NCI-H2081 treated with DMSO at 0.1 percent for 48 hours (cell line): ENCODE measurements around the gene COPG1.

Experiments
- DNase-seq: peaks from one replicate; lab custom pipeline; 2025; lab: John Stamatoyannopoulos, UW

Gene COPG1

DNA sequence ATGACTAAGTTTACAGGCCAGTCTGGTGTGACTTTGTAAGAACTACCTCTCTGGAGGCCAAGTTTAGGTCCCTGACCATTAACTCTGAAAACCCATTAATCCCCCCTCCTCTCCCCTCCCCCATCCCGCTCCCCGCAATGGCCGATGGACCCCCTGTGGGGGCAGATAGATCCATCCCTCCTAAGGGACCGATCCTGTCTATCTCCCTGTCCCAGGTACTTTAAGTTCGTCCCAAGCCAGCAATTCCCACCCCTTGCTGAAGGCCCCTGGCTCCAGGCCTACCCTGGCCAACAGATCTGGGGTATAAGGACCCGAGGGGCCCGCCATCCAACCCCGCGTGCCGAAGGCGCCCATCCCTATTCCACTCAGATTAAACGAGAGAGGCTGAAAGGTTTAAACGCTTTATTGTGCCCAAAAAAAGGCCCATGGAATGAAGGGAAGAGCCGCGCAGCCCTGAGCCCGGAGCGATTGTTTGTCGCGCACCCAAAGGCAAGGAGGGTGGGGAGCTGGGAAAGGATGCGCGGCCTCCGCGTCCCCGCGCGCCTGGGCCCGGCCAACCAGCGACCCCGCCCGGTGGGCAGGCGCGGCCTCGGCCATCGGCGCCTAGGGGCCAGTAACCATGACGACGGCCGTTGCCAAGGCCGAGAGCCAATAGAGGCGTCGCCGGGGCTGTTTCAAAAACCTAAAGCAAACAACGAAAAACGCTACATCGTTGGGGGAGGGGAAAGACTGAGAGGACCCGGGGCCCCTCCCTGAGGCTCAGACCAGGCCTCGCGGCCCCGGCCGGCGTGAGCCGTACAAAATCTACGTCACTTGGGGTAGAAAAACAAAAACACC, 65.2 kb downstream of the COPG1 start:
- peak; percentile 94 for DNase-seq

- no peak for DNase-seq
Observed at GRCh38 chr3:129315223-129315997, 66.0 kb downstream of the COPG1 start.

- peak; percentile 56 for DNase-seq
Observed at GRCh38 chr3:129315998-129316247, 66.5 kb downstream of the COPG1 start.

DNA sequence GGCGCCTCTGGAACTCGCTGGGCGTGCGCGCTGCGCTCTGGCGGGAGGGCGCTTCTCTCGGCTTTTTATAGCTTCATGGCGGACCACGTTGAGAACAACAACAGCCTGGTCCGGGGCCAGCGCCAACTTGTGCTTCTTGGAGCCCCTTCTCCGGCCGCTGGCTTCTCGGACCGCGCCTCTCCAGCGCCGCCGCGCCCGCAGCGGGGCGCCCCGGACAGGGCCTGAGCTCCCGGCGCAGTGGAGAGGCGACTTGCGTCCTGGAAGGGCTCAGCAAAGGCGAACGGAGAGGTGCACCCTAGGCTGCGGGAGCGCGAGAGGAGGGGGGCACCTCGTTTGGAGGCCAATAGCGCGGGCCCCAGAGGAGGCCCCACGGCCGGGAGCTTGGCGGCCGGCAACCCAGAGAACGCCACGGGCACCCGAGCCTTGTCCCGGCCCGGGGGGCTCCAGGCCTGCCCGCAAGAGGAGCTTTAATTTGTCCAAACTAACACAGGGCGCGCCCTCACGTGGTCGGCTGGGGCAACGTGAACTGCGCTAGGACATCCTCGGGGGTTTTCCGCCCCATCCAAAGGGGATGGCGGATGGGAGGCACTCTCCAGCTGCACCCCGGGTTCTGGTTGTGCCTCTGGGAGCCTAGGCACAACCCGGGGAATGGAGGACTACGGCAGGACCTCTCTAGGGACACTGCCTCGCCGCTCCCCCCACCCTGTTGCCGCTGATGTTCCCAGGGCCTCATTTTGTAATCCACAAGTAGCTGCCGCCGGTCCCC, 67.0 kb downstream of the COPG1 start:
- DNase-seq = no peak

- DNase-seq = no peak
Observed at GRCh38 chr3:129317014-129317771, 67.8 kb downstream of the COPG1 start.

DNA sequence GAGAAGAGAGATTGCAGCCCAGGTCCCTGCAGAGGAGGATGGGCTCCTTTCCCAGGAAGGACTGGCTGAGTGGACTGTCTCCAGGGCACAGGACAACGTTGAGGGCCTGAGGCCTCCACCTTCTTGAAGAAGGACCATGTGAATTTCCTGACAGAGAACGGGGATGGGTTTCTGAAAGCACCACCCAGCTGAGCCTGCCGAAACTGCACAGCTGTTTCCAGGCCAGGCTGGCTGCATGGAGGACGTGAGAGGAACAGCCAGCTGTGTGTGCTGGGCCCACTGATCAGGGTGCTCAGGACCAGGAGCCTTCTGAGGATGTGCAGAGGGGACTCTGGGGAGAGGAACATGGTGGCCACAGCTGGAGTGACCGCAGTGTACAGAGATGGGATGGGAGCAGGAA, 68.4 kb downstream of the COPG1 start:
- DNase-seq = no peak

GRCh38 chr3:129318921-129319320, 69.5 kb downstream of the COPG1 start:
- DNase-seq = no peak

DNA sequence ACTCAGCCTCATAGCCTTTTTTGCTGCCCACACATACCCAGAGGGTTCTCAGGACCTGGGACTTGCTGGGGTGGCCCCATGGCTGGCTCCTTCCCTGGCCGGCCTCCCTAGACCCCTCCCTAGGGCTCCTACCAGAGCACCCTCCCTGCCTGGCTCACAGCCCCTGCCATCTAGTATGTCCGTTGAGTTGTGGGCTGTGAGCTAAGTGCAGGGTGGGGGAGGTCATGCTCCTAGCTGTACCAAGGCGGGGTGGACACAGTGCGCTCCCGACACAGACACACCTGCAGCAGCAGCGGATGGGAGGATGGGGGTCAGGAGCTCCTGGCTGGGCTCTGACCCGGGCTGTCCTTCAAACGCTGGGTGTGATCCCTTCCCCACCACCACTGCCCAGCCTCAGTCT, 70.9 kb downstream of the COPG1 start:
- DNase-seq = no peak

DNA sequence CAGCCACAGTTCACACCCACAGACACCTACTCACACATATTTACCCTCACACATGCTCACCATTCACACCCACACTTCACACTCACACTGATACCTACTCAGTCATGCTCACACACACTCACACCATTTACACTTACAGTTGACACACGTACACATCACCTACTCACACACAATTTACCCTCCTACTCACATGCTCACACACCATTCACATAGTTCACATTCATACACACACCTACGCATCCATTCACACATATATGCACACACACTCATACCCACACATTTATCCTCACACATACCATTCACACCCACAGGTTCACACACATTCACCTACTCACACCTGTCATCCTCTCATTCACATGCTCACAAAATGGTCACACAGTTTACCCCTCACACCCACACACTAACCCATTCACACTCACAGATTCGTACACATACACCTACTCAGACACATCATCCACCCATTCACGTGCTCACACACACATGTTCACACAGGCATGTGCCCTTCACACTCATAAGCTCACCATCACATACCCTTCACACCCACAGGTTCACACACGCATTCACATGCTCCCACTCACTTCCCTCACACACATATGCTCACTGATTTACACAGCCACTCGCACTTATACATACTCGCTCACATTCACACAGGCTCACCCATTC, 71.5 kb downstream of the COPG1 start:
- no peak for DNase-seq

GRCh38 chr3:129321887-129322286, 72.5 kb downstream of the COPG1 start:
- DNase-seq = no peak

- DNase-seq = no peak
Observed at GRCh38 chr3:129323651-129324294, 74.4 kb downstream of the COPG1 start.

- no peak for DNase-seq
Observed at GRCh38 chr3:129324855-129325254, 75.4 kb downstream of the COPG1 start.

DNA sequence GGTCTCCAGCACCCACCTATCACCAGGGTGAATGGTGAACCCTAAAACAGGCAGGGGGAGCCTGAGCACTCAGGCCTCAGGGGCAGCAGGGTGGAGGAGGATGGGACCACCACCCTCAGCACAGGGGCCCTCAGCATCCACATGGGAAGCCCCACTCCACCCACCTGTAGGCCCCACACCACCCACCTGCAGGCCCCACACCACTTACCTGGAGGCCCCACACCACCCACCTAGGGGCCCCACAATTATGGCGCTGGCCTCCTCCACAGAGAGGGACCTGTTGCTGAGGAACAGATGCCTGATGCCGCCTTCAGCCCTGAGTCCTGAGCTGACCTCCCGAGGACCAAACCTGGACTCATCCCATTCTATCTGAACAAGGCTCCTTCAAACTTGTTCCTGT, 76.0 kb downstream of the COPG1 start:
- no peak for DNase-seq

- no peak for DNase-seq
Observed at GRCh38 chr3:129326138-129326537, 76.7 kb downstream of the COPG1 start.

GRCh38 chr3:129326595-129326994, 77.2 kb downstream of the COPG1 start:
- DNase-seq = no peak
